Choroid plexus epithelial cell (primary cell): Measurements from ENCODE around the gene KRTAP10-1.

ENCODE experiments used
- DNase-seq: peaks from one replicate; pipeline ENCODE4 v3.0.0-alpha.2; 2010; ENCODE audit warnings: low read depth
- H3K4me3 ChIP-seq: 2 replicates; pipeline ENCODE4 v1.5.1; 2011; ENCODE audit warnings: low read depth, mild to moderate bottlenecking, control low read depth, low read length, moderate library complexity
- CTCF ChIP-seq: conservative IDR thresholded peaks from 2 replicates; pipeline ENCODE4 v1.5.1; 2011; ENCODE audit warnings: low read depth, mild to moderate bottlenecking, control low read depth, inconsistent platforms, low read length, moderate library complexity

Gene KRTAP10-1

GRCh38 chr21:44572959-44573583, 33.1 kb upstream of the KRTAP10-1 start:
- TF ChIP-seq CTCF = no peak
- H3K4me3 ChIP-seq = no peak overlapping the region
- DNase-seq = no peak

- TF ChIP-seq CTCF = no peak
- no peak for DNase-seq
Measured at GRCh38 chr21:44571844-44572782, 32.1 kb upstream of the KRTAP10-1 start.

GRCh38 chr21:44571296-44571695, 31.3 kb upstream of the KRTAP10-1 start:
- H3K4me3 ChIP-seq = no peak overlapping the region
- no peak for TF ChIP-seq CTCF
- no peak for DNase-seq

More at GRCh38 chr21:44571844-44572782, 32.1 kb upstream of the KRTAP10-1 start:
- H3K4me3 ChIP-seq = no peak overlapping the region

GRCh38 chr21:44569861-44570517, 30.0 kb upstream of the KRTAP10-1 start:
- TF ChIP-seq CTCF = no peak
- DNase-seq = no peak
- no peak overlapping the region for H3K4me3 ChIP-seq

GRCh38 chr21:44568667-44569556, 28.9 kb upstream of the KRTAP10-1 start:
- no peak for DNase-seq
- H3K4me3 ChIP-seq = no peak overlapping the region
- no peak for TF ChIP-seq CTCF

- H3K4me3 ChIP-seq = no peak overlapping the region
- DNase-seq = no peak
- TF ChIP-seq CTCF = no peak
Measured at GRCh38 chr21:44568261-44568660, 28.3 kb upstream of the KRTAP10-1 start.
